GM12892 (cell line): Measurements from ENCODE around the gene MT1M.

ENCODE experiments used
- POLR2A ChIP-seq: IDR thresholded peaks from 2 replicates; pipeline ENCODE4 v1.6.1; 2011; ENCODE audit warnings: low read depth, low read length, control low read depth
- POLR2AphosphoS5 ChIP-seq: IDR thresholded peaks from 2 replicates; pipeline ENCODE4 v1.6.1; 2011; ENCODE audit warnings: low read depth, low read length, control low read depth
- TAF1 ChIP-seq: IDR thresholded peaks from 2 replicates; pipeline ENCODE4 v1.6.1; 2011; ENCODE audit warnings: low read depth, mild to moderate bottlenecking, control low read depth, low read length, borderline replicate concordance

DNA sequence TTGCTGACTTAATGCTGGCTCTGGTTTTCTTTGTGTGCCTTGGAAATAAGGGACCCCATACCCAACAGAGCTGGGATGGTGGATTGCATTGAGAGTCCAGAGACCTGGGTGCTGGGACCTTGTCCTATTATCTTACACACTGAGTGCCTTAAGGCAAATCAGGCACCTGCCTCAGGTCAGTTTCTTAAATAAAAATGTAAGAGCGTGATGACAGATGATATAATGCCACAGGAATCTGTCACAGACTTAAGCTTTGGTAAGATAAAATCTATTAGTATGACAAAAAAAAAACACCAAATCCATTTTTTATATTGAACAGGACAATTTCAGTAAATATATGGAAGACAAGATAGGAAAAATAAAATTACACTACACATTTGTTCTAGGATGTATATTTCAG is 7.6 kb downstream of the MT1M start:
- TF ChIP-seq POLR2AphosphoS5 = no peak
- TF ChIP-seq POLR2A = no peak
- no peak for TF ChIP-seq TAF1
